ENCODE data around the gene CEP72. TPM values are rescaled to one million over a fixed set of nuclear protein-coding genes. Genes with fewer than 3 reads are reported as not detected.
"Not testable (repeated sequence)": the region's sequence is repeated elsewhere in the genome, so short reads cannot be mapped to it uniquely, and the experiment has no call there.

The CEP72 gene
- total and polyA plus RNA-seq, 5 donors from 2014 or later, result 3.2 to 12.3 (median 3.8) TPM

GRCh38 chr5:602466-603035 lies 9.6 kb upstream of the CEP72 start:
- H3K27me3 ChIP-seq (ENCODE audit: control insufficient read depth, insufficient read depth, low read length), result peaks cover 3% of the 10 kb centered on the region
- no peaks in the 10 kb centered on the region for H3K36me3 ChIP-seq (ENCODE audit: control insufficient read depth, insufficient read depth, low read length)
- no peak overlapping the region for H3K4me3 ChIP-seq (ENCODE audit: low read depth, low read length)
- H3K4me1 ChIP-seq (ENCODE audit: control insufficient read depth, insufficient read depth, low read length, poor library complexity, severe bottlenecking), result no peaks in the 10 kb centered on the region
- peaks cover 24% of the 10 kb centered on the region for H3K27me3 Mint-ChIP-seq
- H3K9me3 ChIP-seq (ENCODE audit: control insufficient read depth in 2 of 2, low read length in 2 of 2), result no peaks in the 10 kb centered on the region
- peaks cover 0 to 9% (median 7%) of the 10 kb centered on the region in 4 donors for H3K4me1 Mint-ChIP-seq
- peaks cover 0 to 2% (median 0%) of the 10 kb centered on the region in 7 donors for H3K9me3 Mint-ChIP-seq
- no peak overlapping the region for H3K27ac Mint-ChIP-seq
- DNase-seq, result no peak
- H3K4me3 Mint-ChIP-seq, result no peak overlapping the region
- no peak overlapping the region for H3K27ac ChIP-seq (ENCODE audit: insufficient read depth, low read length, poor library complexity, severe bottlenecking)
- no peak for ATAC-seq (ENCODE audit: low read depth in 2 of 2)
- no peaks in the 10 kb centered on the region for H3K36me3 Mint-ChIP-seq

- ATAC-seq (ENCODE audit: low read depth in 2 of 2), result no peak
- no peak overlapping the region for H3K27ac Mint-ChIP-seq
- Histone ChIP-seq H3K27me3 (ENCODE audit: control insufficient read depth, insufficient read depth, low read length) (no peaks in the 10 kb centered on the region), H3K4me3 (ENCODE audit: low read depth, low read length) (no peak overlapping the region), H3K9me3 (ENCODE audit: control insufficient read depth in 2 of 2, low read length in 2 of 2) (no peaks in the 10 kb centered on the region), H3K4me1 (ENCODE audit: control insufficient read depth, insufficient read depth, low read length, poor library complexity, severe bottlenecking) (no peaks in the 10 kb centered on the region), H3K27ac (ENCODE audit: insufficient read depth, low read length, poor library complexity, severe bottlenecking) (no peak overlapping the region), H3K36me3 (ENCODE audit: control insufficient read depth, insufficient read depth, low read length) (no peaks in the 10 kb centered on the region)
- no peak overlapping the region for H3K4me3 Mint-ChIP-seq
- no peak for DNase-seq
- no peaks in the 10 kb centered on the region for H3K36me3 Mint-ChIP-seq
- peaks cover 0 to 13% (median 6%) of the 10 kb centered on the region in 4 donors for H3K4me1 Mint-ChIP-seq
- H3K9me3 Mint-ChIP-seq, result peaks cover 0 to 2% (median 0%) of the 10 kb centered on the region in 7 donors
- H3K27me3 Mint-ChIP-seq, result peaks cover 27% of the 10 kb centered on the region
Measured at GRCh38 chr5:603081-603998, 8.8 kb upstream of the CEP72 start.

GRCh38 chr5:604391-604831 lies 7.7 kb upstream of the CEP72 start:
- no peak for ATAC-seq (ENCODE audit: low read depth in 2 of 2)
- DNase-seq, result no peak
- peaks cover 18% of the 10 kb centered on the region for H3K27me3 Mint-ChIP-seq
- H3K4me3 Mint-ChIP-seq, result no peak overlapping the region
- no peak overlapping the region for H3K27ac ChIP-seq (ENCODE audit: insufficient read depth, low read length, poor library complexity, severe bottlenecking)
- no peaks in the 10 kb centered on the region for H3K27me3 ChIP-seq (ENCODE audit: control insufficient read depth, insufficient read depth, low read length)
- H3K36me3 Mint-ChIP-seq, result no peaks in the 10 kb centered on the region
- no peak overlapping the region for H3K27ac Mint-ChIP-seq
- no peaks in the 10 kb centered on the region for H3K9me3 ChIP-seq (ENCODE audit: control insufficient read depth in 2 of 2, low read length in 2 of 2)
- peaks cover 0 to 11% (median 4%) of the 10 kb centered on the region in 4 donors for H3K4me1 Mint-ChIP-seq
- H3K4me1 ChIP-seq (ENCODE audit: control insufficient read depth, insufficient read depth, low read length, poor library complexity, severe bottlenecking), result no peaks in the 10 kb centered on the region
- H3K36me3 ChIP-seq (ENCODE audit: control insufficient read depth, insufficient read depth, low read length), result no peaks in the 10 kb centered on the region
- H3K9me3 Mint-ChIP-seq, result peaks cover 0 to 2% (median 0%) of the 10 kb centered on the region in 7 donors
- H3K4me3 ChIP-seq (ENCODE audit: low read depth, low read length), result no peak overlapping the region

GRCh38 chr5:605090-605489 lies 7.0 kb upstream of the CEP72 start:
- H3K9me3 Mint-ChIP-seq; H3K4me3 ChIP-seq (ENCODE audit: low read depth, low read length); H3K27ac ChIP-seq (ENCODE audit: insufficient read depth, low read length, poor library complexity, severe bottlenecking); H3K9me3 ChIP-seq (ENCODE audit: control insufficient read depth in 2 of 2, low read length in 2 of 2); DNase-seq; H3K36me3 Mint-ChIP-seq; H3K4me1 ChIP-seq (ENCODE audit: control insufficient read depth, insufficient read depth, low read length, poor library complexity, severe bottlenecking); ATAC-seq (ENCODE audit: low read depth in 2 of 2); H3K36me3 ChIP-seq (ENCODE audit: control insufficient read depth, insufficient read depth, low read length); H3K27me3 ChIP-seq (ENCODE audit: control insufficient read depth, insufficient read depth, low read length): not testable (repeated sequence)
- Mint-ChIP-seq H3K27me3 (peaks cover 13% of the 10 kb centered on the region), H3K4me1 (peaks cover 0 to 11% (median 4%) of the 10 kb centered on the region in 4 donors), H3K27ac (peak overlapping the region in 1 of 3 donors; percentile 93), H3K4me3 (peak overlapping the region in 1 of 4 donors; percentile 51)

GRCh38 chr5:606061-606460 lies 6.1 kb upstream of the CEP72 start:
- no peak for ATAC-seq (ENCODE audit: low read depth in 2 of 2)
- no peaks in the 10 kb centered on the region for H3K36me3 ChIP-seq (ENCODE audit: control insufficient read depth, insufficient read depth, low read length)
- H3K27ac Mint-ChIP-seq, result no peak overlapping the region
- DNase-seq, result no peak
- H3K4me1 Mint-ChIP-seq, result peaks cover 0 to 19% (median 10%) of the 10 kb centered on the region in 4 donors
- H3K9me3 Mint-ChIP-seq, result peaks cover 0 to 2% (median 0%) of the 10 kb centered on the region in 7 donors
- H3K27me3 Mint-ChIP-seq, result peaks cover 12% of the 10 kb centered on the region
- no peak overlapping the region for H3K4me3 Mint-ChIP-seq
- H3K4me1 ChIP-seq (ENCODE audit: control insufficient read depth, insufficient read depth, low read length, poor library complexity, severe bottlenecking), result peaks cover under 1% of the 10 kb centered on the region
- no peak overlapping the region for H3K27ac ChIP-seq (ENCODE audit: insufficient read depth, low read length, poor library complexity, severe bottlenecking)
- H3K36me3 Mint-ChIP-seq, result no peaks in the 10 kb centered on the region
- no peak overlapping the region for H3K4me3 ChIP-seq (ENCODE audit: low read depth, low read length)
- H3K9me3 ChIP-seq (ENCODE audit: control insufficient read depth in 2 of 2, low read length in 2 of 2), result no peaks in the 10 kb centered on the region
- no peaks in the 10 kb centered on the region for H3K27me3 ChIP-seq (ENCODE audit: control insufficient read depth, insufficient read depth, low read length)

GRCh38 chr5:606526-607399 lies 5.4 kb upstream of the CEP72 start:
- H3K4me1 ChIP-seq (ENCODE audit: control insufficient read depth, insufficient read depth, low read length, poor library complexity, severe bottlenecking), result peaks cover 7% of the 10 kb centered on the region
- Mint-ChIP-seq H3K27me3 (peaks cover 8% of the 10 kb centered on the region), H3K9me3 (peaks cover 0 to 2% (median 0%) of the 10 kb centered on the region in 7 donors), H3K4me1 (peaks cover 0 to 25% (median 11%) of the 10 kb centered on the region in 4 donors), H3K27ac (no peak overlapping the region), H3K4me3 (peak overlapping the region in 1 of 4 donors; percentile 16), H3K36me3 (no peaks in the 10 kb centered on the region)
- ATAC-seq (ENCODE audit: low read depth in 2 of 2) (no peak), DNase-seq (no peak)
- no peaks in the 10 kb centered on the region for H3K36me3 ChIP-seq (ENCODE audit: control insufficient read depth, insufficient read depth, low read length)
- H3K4me3 ChIP-seq (ENCODE audit: low read depth, low read length), result no peak overlapping the region
- no peaks in the 10 kb centered on the region for H3K9me3 ChIP-seq (ENCODE audit: control insufficient read depth in 2 of 2, low read length in 2 of 2)
- H3K27me3 ChIP-seq (ENCODE audit: control insufficient read depth, insufficient read depth, low read length), result no peaks in the 10 kb centered on the region
- H3K27ac ChIP-seq (ENCODE audit: insufficient read depth, low read length, poor library complexity, severe bottlenecking), result no peak overlapping the region

All from CD4-positive, CD25-positive, alpha-beta regulatory T cell (primary cell).